ENCODE measurements around the gene NEMP2. TPM values are rescaled to one million over a fixed set of nuclear protein-coding genes. Genes with fewer than 3 reads are reported as not detected.

The NEMP2 gene
- 4.3 and 6.6 TPM in 2 replicates for total RNA-seq

GRCh38 chr2:190534310-190535120 lies at the start of gene NEMP2:
NEMP2 (minus strand) TSS chr2:190534722; CDS start chr2:190534655, 67 bp downstream.

Other genes with a start within 250 kb of the NEMP2 start
- gene HIBCH, start 214.9 kb downstream of the NEMP2 start, total RNA-seq = 10.5 and 30.8 TPM in 2 replicates
- gene INPP1, start 191.1 kb downstream of the NEMP2 start, total RNA-seq = 12.1 and 18.8 TPM in 2 replicates
- 8.7 and 11.5 TPM in 2 replicates for gene MFSD6, start 126.4 kb downstream of the NEMP2 start, total RNA-seq
- gene NAB1, start 114.4 kb upstream of the NEMP2 start, total RNA-seq = 20.0 and 27.4 TPM in 2 replicates